Fibroblast of mammary gland (primary cell): ENCODE results near the gene CPED1.

Experiments used
- DNase-seq: peaks from one replicate; pipeline ENCODE4 v3.0.0-alpha.2; 2010; ENCODE audit warnings: low read depth
- H3K4me3 ChIP-seq: 2 replicates; pipeline ENCODE4 v1.5.1; 2011; ENCODE audit warnings: low read depth, mild to moderate bottlenecking, low read length, moderate library complexity; ENCODE audit not compliant: control insufficient read depth
- TF ChIP-seq, protein P1 (sequence below): conservative IDR thresholded peaks from 2 replicates; pipeline ENCODE4 v1.5.1; 2011; ENCODE audit warnings: low read depth, low read length, inconsistent platforms; ENCODE audit not compliant: control insufficient read depth, insufficient read depth

The CPED1 gene

DNA sequence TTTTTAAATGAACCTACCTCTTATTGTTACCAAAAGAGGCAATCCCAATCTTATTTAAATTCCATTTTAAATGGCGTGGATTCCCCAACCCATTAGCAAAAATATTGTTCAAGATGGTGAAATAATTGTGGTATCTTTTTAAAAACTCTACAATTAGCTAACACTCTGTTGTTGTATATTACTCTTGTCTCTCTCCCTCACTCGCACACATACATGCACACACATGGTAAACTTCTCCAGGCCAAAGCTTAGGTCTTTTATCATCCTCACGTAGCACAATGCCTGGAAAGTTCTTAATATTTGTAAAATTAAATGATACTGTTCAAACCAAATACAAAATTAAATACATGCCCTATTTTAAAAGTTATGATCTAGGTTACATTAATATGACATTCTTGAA is 171.0 kb downstream of the CPED1 start:
- no peak for DNase-seq
- H3K4me3 ChIP-seq, result no peak overlapping the region
- TF ChIP-seq, protein P1, sequence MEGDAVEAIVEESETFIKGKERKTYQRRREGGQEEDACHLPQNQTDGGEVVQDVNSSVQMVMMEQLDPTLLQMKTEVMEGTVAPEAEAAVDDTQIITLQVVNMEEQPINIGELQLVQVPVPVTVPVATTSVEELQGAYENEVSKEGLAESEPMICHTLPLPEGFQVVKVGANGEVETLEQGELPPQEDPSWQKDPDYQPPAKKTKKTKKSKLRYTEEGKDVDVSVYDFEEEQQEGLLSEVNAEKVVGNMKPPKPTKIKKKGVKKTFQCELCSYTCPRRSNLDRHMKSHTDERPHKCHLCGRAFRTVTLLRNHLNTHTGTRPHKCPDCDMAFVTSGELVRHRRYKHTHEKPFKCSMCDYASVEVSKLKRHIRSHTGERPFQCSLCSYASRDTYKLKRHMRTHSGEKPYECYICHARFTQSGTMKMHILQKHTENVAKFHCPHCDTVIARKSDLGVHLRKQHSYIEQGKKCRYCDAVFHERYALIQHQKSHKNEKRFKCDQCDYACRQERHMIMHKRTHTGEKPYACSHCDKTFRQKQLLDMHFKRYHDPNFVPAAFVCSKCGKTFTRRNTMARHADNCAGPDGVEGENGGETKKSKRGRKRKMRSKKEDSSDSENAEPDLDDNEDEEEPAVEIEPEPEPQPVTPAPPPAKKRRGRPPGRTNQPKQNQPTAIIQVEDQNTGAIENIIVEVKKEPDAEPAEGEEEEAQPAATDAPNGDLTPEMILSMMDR, result no peak

DNA sequence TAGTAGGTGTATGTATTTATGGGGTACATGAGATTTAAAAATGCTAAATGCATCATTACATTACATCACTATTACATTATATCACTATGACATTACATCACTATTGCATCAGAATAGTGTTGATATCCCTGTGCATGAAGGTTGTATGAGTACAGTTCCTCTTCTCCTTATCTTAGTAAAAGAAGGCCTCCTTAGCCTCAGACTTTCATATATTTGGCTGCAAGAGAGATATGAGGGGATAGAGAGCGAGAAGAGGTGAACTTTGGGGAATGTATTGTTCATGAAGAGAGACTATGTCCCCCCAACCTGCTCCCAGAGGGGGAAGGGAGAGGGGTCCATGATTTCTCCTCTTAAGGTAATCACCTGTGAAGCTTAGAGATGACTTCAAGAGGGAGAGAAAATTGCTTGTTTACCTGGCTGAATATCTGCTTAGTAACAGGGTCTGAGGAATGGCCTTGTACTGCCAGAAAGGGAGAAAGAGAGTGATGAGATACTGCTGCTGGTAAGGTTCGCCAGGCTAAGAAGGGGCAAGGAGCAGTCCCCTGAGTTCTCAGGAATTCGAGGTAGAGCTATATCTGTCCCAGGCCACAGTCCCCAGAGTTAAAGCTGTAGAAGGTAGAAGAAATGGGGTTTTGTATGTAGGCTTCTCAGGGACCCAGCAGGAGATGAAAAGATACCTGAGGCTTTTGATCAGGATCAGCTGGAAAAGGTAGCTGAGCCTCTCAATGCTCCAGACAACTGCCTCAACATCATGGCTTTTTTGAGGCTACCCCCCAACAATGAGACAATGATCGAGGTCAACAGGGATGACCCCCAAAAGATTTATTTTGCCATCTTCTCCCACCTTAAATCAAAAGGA is 171.9 kb downstream of the CPED1 start:
- H3K4me3 ChIP-seq, result no peak overlapping the region
- DNase-seq, result no peak
- TF ChIP-seq, protein P1, result no peak

- TF ChIP-seq, protein P1, result no peak
- no peak for DNase-seq
- H3K4me3 ChIP-seq, result no peak overlapping the region
Measured at GRCh38 chr7:121163699-121164098, 175.2 kb downstream of the CPED1 start.

GRCh38 chr7:121164247-121164646 is 175.7 kb downstream of the CPED1 start:
- H3K4me3 ChIP-seq, result no peak overlapping the region
- TF ChIP-seq, protein P1, result no peak
- DNase-seq, result no peak

- DNase-seq, result no peak
- TF ChIP-seq, protein P1, result no peak
- H3K4me3 ChIP-seq, result no peak overlapping the region
Measured at GRCh38 chr7:121166916-121167315, 178.4 kb downstream of the CPED1 start.

- TF ChIP-seq, protein P1, result no peak
- DNase-seq, result peak; percentile 30
- no peak overlapping the region for H3K4me3 ChIP-seq
Measured at GRCh38 chr7:121167971-121168370, 179.5 kb downstream of the CPED1 start.

GRCh38 chr7:121169469-121169868 is 181.0 kb downstream of the CPED1 start:
- no peak overlapping the region for H3K4me3 ChIP-seq
- DNase-seq, result no peak
- TF ChIP-seq, protein P1, result no peak
